ENCODE results near the gene SPC25.
"Not testable (repeated sequence)": the region's sequence is repeated elsewhere in the genome, so short reads cannot be mapped to it uniquely, and the experiment has no call there.

The SPC25 gene

GRCh38 chr2:168889635-168890005 is 610 bp downstream of the SPC25 start:
- TF ChIP-seq CTCF (IDR thresholded peaks at IDR 0.05; ENCODE audit: insufficient read depth, low read length, poor library complexity, severe bottlenecking), result no peak
- H3K4me3 ChIP-seq (replicated peaks; ENCODE audit: low read depth, low read length), result peak overlapping the region; percentile 87
- no peak for DNase-seq (ENCODE audit: extremely low read depth, insufficient read length)
- H3K27me3 ChIP-seq (replicated peaks; ENCODE audit: control insufficient read depth, insufficient read depth, low read length), result no peaks in the 10 kb centered on the region
- no peaks in the 10 kb centered on the region; the same call in 1 of the 2 replicates for H3K36me3 ChIP-seq (ENCODE audit: control insufficient read depth, insufficient read depth, low read length)

GRCh38 chr2:168884975-168885374 is 5.3 kb downstream of the SPC25 start:
- no peaks in the 10 kb centered on the region; the same call in 1 of the 2 replicates for H3K36me3 ChIP-seq (ENCODE audit: control insufficient read depth, insufficient read depth, low read length)

GRCh38 chr2:168882163-168882562 is 8.1 kb downstream of the SPC25 start:
- not testable (repeated sequence) for DNase-seq (ENCODE audit: extremely low read depth, insufficient read length); H3K36me3 ChIP-seq (ENCODE audit: control insufficient read depth, insufficient read depth, low read length); H3K4me3 ChIP-seq (replicated peaks; ENCODE audit: low read depth, low read length); H3K27me3 ChIP-seq (replicated peaks; ENCODE audit: control insufficient read depth, insufficient read depth, low read length)

More at GRCh38 chr2:168884975-168885374, 5.3 kb downstream of the SPC25 start:
- TF ChIP-seq CTCF (IDR thresholded peaks at IDR 0.05; ENCODE audit: insufficient read depth, low read length, poor library complexity, severe bottlenecking), result no peak
- Histone ChIP-seq H3K27me3 (replicated peaks; ENCODE audit: control insufficient read depth, insufficient read depth, low read length) (no peaks in the 10 kb centered on the region), H3K4me3 (replicated peaks; ENCODE audit: low read depth, low read length) (no peak overlapping the region)
- DNase-seq (ENCODE audit: extremely low read depth, insufficient read length), result no peak

GRCh38 chr2:168874368-168875054 is 15.7 kb downstream of the SPC25 start:
- Histone ChIP-seq H3K36me3 (ENCODE audit: control insufficient read depth, insufficient read depth, low read length) (no peaks in the 10 kb centered on the region; the same call in 1 of the 2 replicates), H3K4me3 (replicated peaks; ENCODE audit: low read depth, low read length) (no peak overlapping the region), H3K27me3 (replicated peaks; ENCODE audit: control insufficient read depth, insufficient read depth, low read length) (no peaks in the 10 kb centered on the region)
- no peak for DNase-seq (ENCODE audit: extremely low read depth, insufficient read length)
- no peak for TF ChIP-seq CTCF (IDR thresholded peaks at IDR 0.05; ENCODE audit: insufficient read depth, low read length, poor library complexity, severe bottlenecking)

GRCh38 chr2:168870824-168871223 is 19.4 kb downstream of the SPC25 start:
- H3K4me3 ChIP-seq (replicated peaks; ENCODE audit: low read depth, low read length); H3K36me3 ChIP-seq (ENCODE audit: control insufficient read depth, insufficient read depth, low read length); H3K27me3 ChIP-seq (replicated peaks; ENCODE audit: control insufficient read depth, insufficient read depth, low read length); DNase-seq (ENCODE audit: extremely low read depth, insufficient read length): not testable (repeated sequence)

GRCh38 chr2:168870369-168870768 is 19.9 kb downstream of the SPC25 start:
- H3K27me3 ChIP-seq (replicated peaks; ENCODE audit: control insufficient read depth, insufficient read depth, low read length); H3K4me3 ChIP-seq (replicated peaks; ENCODE audit: low read depth, low read length); DNase-seq (ENCODE audit: extremely low read depth, insufficient read length); H3K36me3 ChIP-seq (ENCODE audit: control insufficient read depth, insufficient read depth, low read length): not testable (repeated sequence)

GRCh38 chr2:168867164-168867563 is 23.1 kb downstream of the SPC25 start:
- H3K36me3 ChIP-seq (ENCODE audit: control insufficient read depth, insufficient read depth, low read length); H3K4me3 ChIP-seq (replicated peaks; ENCODE audit: low read depth, low read length); DNase-seq (ENCODE audit: extremely low read depth, insufficient read length); H3K27me3 ChIP-seq (replicated peaks; ENCODE audit: control insufficient read depth, insufficient read depth, low read length): not testable (repeated sequence)

- H3K36me3 ChIP-seq (ENCODE audit: control insufficient read depth, insufficient read depth, low read length), result no peaks in the 10 kb centered on the region
- H3K27me3 ChIP-seq (replicated peaks; ENCODE audit: control insufficient read depth, insufficient read depth, low read length), result no peaks in the 10 kb centered on the region
- no peak overlapping the region for H3K4me3 ChIP-seq (replicated peaks; ENCODE audit: low read depth, low read length)
- DNase-seq (ENCODE audit: extremely low read depth, insufficient read length), result no peak
- no peak for TF ChIP-seq CTCF (IDR thresholded peaks at IDR 0.05; ENCODE audit: insufficient read depth, low read length, poor library complexity, severe bottlenecking)
These were observed 32.1 kb downstream of the SPC25 start for GRCh38 chr2:168858146-168858545.

Data from GM06990 (cell line).